ENCODE measurements around the gene SMAD7. TPM values are rescaled to one million over a fixed set of nuclear protein-coding genes. Genes with fewer than 3 reads are reported as not detected.

SMAD7 gene
- total RNA-seq, 1 donor from 2014 or later, result 77.6 TPM

- Mint-ChIP-seq H3K27me3 (ENCODE audit: low read depth) (no peaks in the 10 kb centered on the region), H3K4me3 (peak overlapping the region; percentile 99), H3K36me3 (peaks cover 24% of the 10 kb centered on the region), H3K9me3 (no peaks in the 10 kb centered on the region), H3K27ac (peak overlapping the region; percentile 94), H3K4me1 (peaks cover 68% of the 10 kb centered on the region)
- TF ChIP-seq CTCF (IDR thresholded peaks at IDR 0.05; ENCODE audit: unreplicated experiment), result no peak
- DNase-seq (ENCODE audit: low spot score in 2 of 2, unreplicated experiment in 2 of 2), result no peak
These were observed 4.4 kb downstream of the SMAD7 start for GRCh38 chr18:48946329-48946835.

- no peak for TF ChIP-seq CTCF (IDR thresholded peaks at IDR 0.05; ENCODE audit: unreplicated experiment)
These were observed 4.9 kb downstream of the SMAD7 start for GRCh38 chr18:48945953-48946217.

GRCh38 chr18:48944634-48945033, 6.1 kb downstream of the SMAD7 start:
- no peak for TF ChIP-seq CTCF (IDR thresholded peaks at IDR 0.05; ENCODE audit: unreplicated experiment)
- Mint-ChIP-seq H3K9me3 (no peaks in the 10 kb centered on the region), H3K4me3 (peak overlapping the region; percentile 99), H3K27me3 (ENCODE audit: low read depth) (no peaks in the 10 kb centered on the region), H3K4me1 (peaks cover 85% of the 10 kb centered on the region), H3K36me3 (peaks cover 23% of the 10 kb centered on the region), H3K27ac (peak overlapping the region; percentile 94)
- no peak for DNase-seq (ENCODE audit: low spot score in 2 of 2, unreplicated experiment in 2 of 2)

More at GRCh38 chr18:48945953-48946217, 4.9 kb downstream of the SMAD7 start:
- Mint-ChIP-seq H3K4me3 (peak overlapping the region; percentile 99), H3K9me3 (no peaks in the 10 kb centered on the region), H3K27me3 (ENCODE audit: low read depth) (no peaks in the 10 kb centered on the region), H3K27ac (peak overlapping the region; percentile 94), H3K36me3 (peaks cover 24% of the 10 kb centered on the region), H3K4me1 (peaks cover 73% of the 10 kb centered on the region)
- DNase-seq (ENCODE audit: low spot score in 2 of 2, unreplicated experiment in 2 of 2), result no peak

- Mint-ChIP-seq H3K27ac (peak overlapping the region; percentile 94), H3K4me3 (peak overlapping the region; percentile 99), H3K36me3 (peaks cover 18% of the 10 kb centered on the region), H3K9me3 (no peaks in the 10 kb centered on the region), H3K4me1 (peaks cover 91% of the 10 kb centered on the region), H3K27me3 (ENCODE audit: low read depth) (no peaks in the 10 kb centered on the region)
- no peak for TF ChIP-seq CTCF (IDR thresholded peaks at IDR 0.05; ENCODE audit: unreplicated experiment)
- no peak for DNase-seq (ENCODE audit: low spot score in 2 of 2, unreplicated experiment in 2 of 2)
These were observed 6.8 kb downstream of the SMAD7 start for GRCh38 chr18:48943736-48944527.

- no peaks in the 10 kb centered on the region for H3K27me3 Mint-ChIP-seq (ENCODE audit: low read depth)
- no peak for TF ChIP-seq CTCF (IDR thresholded peaks at IDR 0.05; ENCODE audit: unreplicated experiment)
- H3K9me3 Mint-ChIP-seq, result no peaks in the 10 kb centered on the region
- H3K4me1 Mint-ChIP-seq, result peaks cover 97% of the 10 kb centered on the region
- DNase-seq (ENCODE audit: low spot score in 2 of 2, unreplicated experiment in 2 of 2), result no peak
- H3K27ac Mint-ChIP-seq, result peak overlapping the region; percentile 94
- peaks cover 18% of the 10 kb centered on the region for H3K36me3 Mint-ChIP-seq
- peak overlapping the region; percentile 99 for H3K4me3 Mint-ChIP-seq
These were observed 7.4 kb downstream of the SMAD7 start for GRCh38 chr18:48943333-48943732.

All from mesothelial cell of epicardium (in vitro differentiated cells).